HEK293 (cell line): ENCODE data around the gene SMIM14.

Experiments used
- CTCF ChIA-PET: fragments of 350-600 bp; formaldehyde crosslinking; extraction: SDS; loops from one replicate; lab custom pipeline; 2021; ENCODE audit warnings: antibody characterized with exemption; lab: Yijun Ruan, JAX
- POLR2A ChIA-PET: fragments of 300-600 bp; formaldehyde crosslinking; extraction: SDS; loops from one replicate; lab custom pipeline; 2020; ENCODE audit warnings: antibody characterized with exemption, inconsistent platforms; lab: Yijun Ruan, JAX
- H3K27ac ChIP-seq: fragments of 200-500 bp; sonication (Bioruptor generic); 2 replicates; pipeline ENCODE4 v1.5.1; 2014; ENCODE audit warnings: low read depth, low read length, control low read depth, inconsistent platforms; ENCODE audit errors: extremely low read depth
- H3K36me3 ChIP-seq, 2 experiments: fragments of 200-500 bp in 1 of 2; sonication (Bioruptor generic) in 1 of 2; 1 replicate in 1 of 2; 2 replicates in 1 of 2; pipeline ENCODE4 v1.5.1; 2014 to 2017; ENCODE audit warnings: inconsistent platforms in 2 of 2, low read length in 2 of 2; ENCODE audit not compliant: control insufficient read depth in 2 of 2, insufficient read depth in 1 of 2
- H3K4me1 ChIP-seq: fragments of 200-500 bp; sonication (Bioruptor generic); 2 replicates; pipeline ENCODE4 v1.5.1; 2014; ENCODE audit warnings: mild to moderate bottlenecking, low read length, inconsistent platforms; ENCODE audit not compliant: control insufficient read depth, insufficient read depth
- H3K4me3 ChIP-seq: 2 replicates; pipeline ENCODE4 v1.5.1; 2011; ENCODE audit warnings: low read depth, mild to moderate bottlenecking, control low read depth, low read length, moderate library complexity
- H3K9me3 ChIP-seq: fragments of 200-500 bp; sonication (Bioruptor generic); 2 replicates; pipeline ENCODE4 v1.5.1; 2014; ENCODE audit warnings: low read depth, low read length, inconsistent platforms; ENCODE audit not compliant: control insufficient read depth, insufficient read depth
- GFI1B ChIP-seq: fragments of 450-650 bp; formaldehyde crosslinking; IDR thresholded peaks from 2 replicates; pipeline ENCODE4 v1.5.1; 2016; ENCODE audit warnings: missing biosample characterization, missing genetic modification characterization
- GLI4 ChIP-seq: fragments of 450-650 bp; formaldehyde crosslinking; IDR thresholded peaks from 2 replicates; pipeline ENCODE4 v1.5.1; 2016; ENCODE audit warnings: missing biosample characterization, missing genetic modification characterization
- HOXA7 ChIP-seq: sonication (generic); formaldehyde crosslinking; IDR thresholded peaks from 2 replicates; pipeline ENCODE4 v1.8.1; 2022; ENCODE audit warnings: missing genetic modification reagents, borderline replicate concordance
- IKZF3 ChIP-seq: fragments of 450-650 bp; IDR thresholded peaks from 2 replicates; pipeline ENCODE4 v1.5.0; 2018; ENCODE audit warnings: missing biosample characterization, mild to moderate bottlenecking, missing genetic modification characterization, moderate library complexity
- REPIN1 ChIP-seq: fragments of 450-650 bp; formaldehyde crosslinking; IDR thresholded peaks from 2 replicates; pipeline ENCODE4 v1.5.1; 2017; ENCODE audit warnings: missing biosample characterization, missing genetic modification characterization, low read depth
- SCRT2 ChIP-seq: fragments of 450-650 bp; formaldehyde crosslinking; IDR thresholded peaks from 2 replicates; pipeline ENCODE4 v1.5.1; 2016; ENCODE audit warnings: missing biosample characterization, missing genetic modification characterization
- ZBTB8A ChIP-seq: fragments of 450-650 bp; formaldehyde crosslinking; IDR thresholded peaks from 2 replicates; pipeline ENCODE4 v1.5.1; 2016; ENCODE audit warnings: missing biosample characterization, missing genetic modification characterization
- ZNF335 ChIP-seq: fragments of 450-650 bp; formaldehyde crosslinking; conservative IDR thresholded peaks from 2 replicates; pipeline ENCODE4 v1.5.1; 2016; ENCODE audit warnings: missing biosample characterization, missing genetic modification characterization
- ZNF37A ChIP-seq: fragments of 450-650 bp; IDR thresholded peaks from 2 replicates; pipeline ENCODE4 v1.5.1; 2018; ENCODE audit warnings: missing biosample characterization, missing genetic modification characterization
- ZNF473 ChIP-seq: fragments of 450-650 bp; formaldehyde crosslinking; IDR thresholded peaks from 2 replicates; pipeline ENCODE4 v1.5.1; 2017; ENCODE audit warnings: missing biosample characterization, missing genetic modification characterization
- ZNF529 ChIP-seq: fragments of 450-650 bp; formaldehyde crosslinking; IDR thresholded peaks from 2 replicates; pipeline ENCODE4 v1.5.1; 2017; ENCODE audit warnings: missing genetic modification characterization, missing biosample characterization; ENCODE audit not compliant: insufficient replicate concordance
- ZNF544 ChIP-seq: fragments of 450-650 bp; formaldehyde crosslinking; IDR thresholded peaks from 2 replicates; pipeline ENCODE4 v1.5.0; 2017; ENCODE audit warnings: missing biosample characterization, missing genetic modification characterization
- ZNF596 ChIP-seq: fragments of 450-650 bp; IDR thresholded peaks from 2 replicates; pipeline ENCODE4 v1.5.0; 2018; ENCODE audit warnings: missing biosample characterization, mild to moderate bottlenecking, missing genetic modification characterization, moderate library complexity
- ZNF624 ChIP-seq: fragments of 450-650 bp; formaldehyde crosslinking; IDR thresholded peaks from 2 replicates; pipeline ENCODE4 v1.5.1; 2017; ENCODE audit warnings: missing biosample characterization, missing genetic modification characterization
- ZNF629 ChIP-seq: fragments of 450-650 bp; formaldehyde crosslinking; IDR thresholded peaks from 2 replicates; pipeline ENCODE4 v1.5.1; 2017; ENCODE audit warnings: missing biosample characterization, missing genetic modification characterization
- ZNF830 ChIP-seq: fragments of 450-650 bp; IDR thresholded peaks from 2 replicates; pipeline ENCODE4 v1.5.0; 2018; ENCODE audit warnings: missing biosample characterization, missing genetic modification characterization, low read depth, mild to moderate bottlenecking, moderate library complexity
- ZNF837 ChIP-seq: fragments of 450-650 bp; formaldehyde crosslinking; IDR thresholded peaks from 2 replicates; pipeline ENCODE4 v1.5.1; 2016; ENCODE audit warnings: missing biosample characterization, missing genetic modification characterization
- TF ChIP-seq, protein P1 (sequence below): fragments of 450-650 bp; formaldehyde crosslinking; IDR thresholded peaks from 2 replicates; pipeline ENCODE4 v1.5.1; 2017; ENCODE audit warnings: missing biosample characterization, missing genetic modification characterization
- TF ChIP-seq, protein P2 (sequence below): fragments of 450-650 bp; formaldehyde crosslinking; IDR thresholded peaks from 2 replicates; pipeline ENCODE4 v1.5.1; 2016; ENCODE audit warnings: missing biosample characterization, missing genetic modification characterization
- TF ChIP-seq, protein P3 (sequence below): fragments of 450-650 bp; formaldehyde crosslinking; IDR thresholded peaks from 2 replicates; pipeline ENCODE4 v1.5.1; 2016; ENCODE audit warnings: missing biosample characterization, missing genetic modification characterization
- TF ChIP-seq, protein P4 (sequence below): fragments of 450-650 bp; formaldehyde crosslinking; IDR thresholded peaks from 2 replicates; pipeline ENCODE4 v1.5.1; 2017; ENCODE audit warnings: missing biosample characterization, missing genetic modification characterization
- TF ChIP-seq, protein P5 (sequence below): fragments of 450-650 bp; formaldehyde crosslinking; IDR thresholded peaks from 2 replicates; pipeline ENCODE4 v1.5.1; 2017; ENCODE audit warnings: missing biosample characterization, missing genetic modification characterization
- TF ChIP-seq, protein P6 (sequence below): fragments of 450-650 bp; formaldehyde crosslinking; IDR thresholded peaks from 2 replicates; pipeline ENCODE4 v1.5.1; 2016; ENCODE audit warnings: missing biosample characterization, missing genetic modification characterization, low read depth
- TF ChIP-seq, protein P7 (sequence below): fragments of 450-650 bp; formaldehyde crosslinking; IDR thresholded peaks from 2 replicates; pipeline ENCODE4 v1.5.1; 2016; ENCODE audit warnings: missing biosample characterization, missing genetic modification characterization

Gene SMIM14

DNA sequence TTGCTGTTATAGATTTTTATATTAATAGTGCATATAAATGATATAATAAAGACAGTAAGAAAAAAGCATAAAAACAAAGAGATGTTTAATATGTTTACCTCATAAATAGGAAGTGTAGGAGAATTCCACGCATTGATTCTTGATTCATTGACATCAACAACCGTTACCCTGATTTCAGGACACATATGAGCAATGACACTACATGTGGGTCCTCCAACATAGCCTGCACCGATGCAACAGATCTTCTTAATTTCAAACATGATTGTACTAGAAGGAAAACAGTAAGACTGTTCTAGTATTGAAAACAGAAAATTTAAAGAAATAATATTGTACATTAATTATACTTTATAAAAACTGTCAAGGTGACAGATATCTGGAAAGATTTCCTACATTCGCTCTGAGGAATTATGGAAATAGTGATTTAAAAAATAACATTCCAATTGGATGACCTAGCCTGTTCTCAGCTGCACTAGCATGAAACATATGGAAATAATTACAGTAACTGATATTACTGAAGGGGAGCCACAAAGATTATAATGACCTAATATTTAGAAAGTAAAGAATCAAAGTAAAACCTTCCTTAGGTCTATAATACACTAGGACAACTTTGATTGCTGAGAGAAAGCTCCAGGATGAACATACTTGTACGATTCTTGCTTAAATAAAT is 117.3 kb downstream of the SMIM14 start:
- TF ChIP-seq, protein P1, sequence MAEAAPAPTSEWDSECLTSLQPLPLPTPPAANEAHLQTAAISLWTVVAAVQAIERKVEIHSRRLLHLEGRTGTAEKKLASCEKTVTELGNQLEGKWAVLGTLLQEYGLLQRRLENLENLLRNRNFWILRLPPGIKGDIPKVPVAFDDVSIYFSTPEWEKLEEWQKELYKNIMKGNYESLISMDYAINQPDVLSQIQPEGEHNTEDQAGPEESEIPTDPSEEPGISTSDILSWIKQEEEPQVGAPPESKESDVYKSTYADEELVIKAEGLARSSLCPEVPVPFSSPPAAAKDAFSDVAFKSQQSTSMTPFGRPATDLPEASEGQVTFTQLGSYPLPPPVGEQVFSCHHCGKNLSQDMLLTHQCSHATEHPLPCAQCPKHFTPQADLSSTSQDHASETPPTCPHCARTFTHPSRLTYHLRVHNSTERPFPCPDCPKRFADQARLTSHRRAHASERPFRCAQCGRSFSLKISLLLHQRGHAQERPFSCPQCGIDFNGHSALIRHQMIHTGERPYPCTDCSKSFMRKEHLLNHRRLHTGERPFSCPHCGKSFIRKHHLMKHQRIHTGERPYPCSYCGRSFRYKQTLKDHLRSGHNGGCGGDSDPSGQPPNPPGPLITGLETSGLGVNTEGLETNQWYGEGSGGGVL: no peak
- TF ChIP-seq ZNF529 (tag by site-specific recombination): no peak
- TF ChIP-seq, protein P2, sequence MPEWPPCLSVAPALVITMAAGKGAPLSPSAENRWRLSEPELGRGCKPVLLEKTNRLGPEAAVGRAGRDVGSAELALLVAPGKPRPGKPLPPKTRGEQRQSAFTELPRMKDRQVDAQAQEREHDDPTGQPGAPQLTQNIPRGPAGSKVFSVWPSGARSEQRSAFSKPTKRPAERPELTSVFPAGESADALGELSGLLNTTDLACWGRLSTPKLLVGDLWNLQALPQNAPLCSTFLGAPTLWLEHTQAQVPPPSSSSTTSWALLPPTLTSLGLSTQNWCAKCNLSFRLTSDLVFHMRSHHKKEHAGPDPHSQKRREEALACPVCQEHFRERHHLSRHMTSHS (tag by site-specific recombination): no peak
- TF ChIP-seq ZNF544 (tag by site-specific recombination): no peak
- TF ChIP-seq, protein P3, sequence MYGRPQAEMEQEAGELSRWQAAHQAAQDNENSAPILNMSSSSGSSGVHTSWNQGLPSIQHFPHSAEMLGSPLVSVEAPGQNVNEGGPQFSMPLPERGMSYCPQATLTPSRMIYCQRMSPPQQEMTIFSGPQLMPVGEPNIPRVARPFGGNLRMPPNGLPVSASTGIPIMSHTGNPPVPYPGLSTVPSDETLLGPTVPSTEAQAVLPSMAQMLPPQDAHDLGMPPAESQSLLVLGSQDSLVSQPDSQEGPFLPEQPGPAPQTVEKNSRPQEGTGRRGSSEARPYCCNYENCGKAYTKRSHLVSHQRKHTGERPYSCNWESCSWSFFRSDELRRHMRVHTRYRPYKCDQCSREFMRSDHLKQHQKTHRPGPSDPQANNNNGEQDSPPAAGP (tag by site-specific recombination): no peak
- TF ChIP-seq, protein P4, sequence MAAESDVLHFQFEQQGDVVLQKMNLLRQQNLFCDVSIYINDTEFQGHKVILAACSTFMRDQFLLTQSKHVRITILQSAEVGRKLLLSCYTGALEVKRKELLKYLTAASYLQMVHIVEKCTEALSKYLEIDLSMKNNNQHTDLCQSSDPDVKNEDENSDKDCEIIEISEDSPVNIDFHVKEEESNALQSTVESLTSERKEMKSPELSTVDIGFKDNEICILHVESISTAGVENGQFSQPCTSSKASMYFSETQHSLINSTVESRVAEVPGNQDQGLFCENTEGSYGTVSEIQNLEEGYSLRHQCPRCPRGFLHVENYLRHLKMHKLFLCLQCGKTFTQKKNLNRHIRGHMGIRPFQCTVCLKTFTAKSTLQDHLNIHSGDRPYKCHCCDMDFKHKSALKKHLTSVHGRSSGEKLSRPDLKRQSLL (tag by site-specific recombination): no peak
- TF ChIP-seq ZNF629 (tag by site-specific recombination): 0 out of 2 replicates have a peak, but pooled peaks have one; percentile 21
- TF ChIP-seq ZNF335 (tag by site-specific recombination): 0 out of 2 replicates have a peak, but pooled peaks have one; percentile 23
- no peak for TF ChIP-seq GFI1B
- no peak for TF ChIP-seq ZNF624
- TF ChIP-seq, protein P5, sequence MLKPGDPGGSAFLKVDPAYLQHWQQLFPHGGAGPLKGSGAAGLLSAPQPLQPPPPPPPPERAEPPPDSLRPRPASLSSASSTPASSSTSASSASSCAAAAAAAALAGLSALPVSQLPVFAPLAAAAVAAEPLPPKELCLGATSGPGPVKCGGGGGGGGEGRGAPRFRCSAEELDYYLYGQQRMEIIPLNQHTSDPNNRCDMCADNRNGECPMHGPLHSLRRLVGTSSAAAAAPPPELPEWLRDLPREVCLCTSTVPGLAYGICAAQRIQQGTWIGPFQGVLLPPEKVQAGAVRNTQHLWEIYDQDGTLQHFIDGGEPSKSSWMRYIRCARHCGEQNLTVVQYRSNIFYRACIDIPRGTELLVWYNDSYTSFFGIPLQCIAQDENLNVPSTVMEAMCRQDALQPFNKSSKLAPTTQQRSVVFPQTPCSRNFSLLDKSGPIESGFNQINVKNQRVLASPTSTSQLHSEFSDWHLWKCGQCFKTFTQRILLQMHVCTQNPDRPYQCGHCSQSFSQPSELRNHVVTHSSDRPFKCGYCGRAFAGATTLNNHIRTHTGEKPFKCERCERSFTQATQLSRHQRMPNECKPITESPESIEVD: peak; percentile 46; the same call in 1 of the 2 replicates
- no peak for TF ChIP-seq ZNF837 (tag by site-specific recombination)
- TF ChIP-seq ZNF596 (tag by site-specific recombination): no peak
- no peak for TF ChIP-seq REPIN1
- Histone ChIP-seq H3K4me1 (no peaks in the 10 kb centered on the region), H3K27ac (no peak overlapping the region), H3K9me3 (no peaks in the 10 kb centered on the region), H3K4me3 (no peak overlapping the region), H3K36me3 (peaks cover 0 to 8% of the 10 kb centered on the region in 2 experiments; a peak in 1 of 3 replicates)
- CTCF ChIA-PET: no interaction called here
- POLR2A ChIA-PET: no interaction called here

DNA sequence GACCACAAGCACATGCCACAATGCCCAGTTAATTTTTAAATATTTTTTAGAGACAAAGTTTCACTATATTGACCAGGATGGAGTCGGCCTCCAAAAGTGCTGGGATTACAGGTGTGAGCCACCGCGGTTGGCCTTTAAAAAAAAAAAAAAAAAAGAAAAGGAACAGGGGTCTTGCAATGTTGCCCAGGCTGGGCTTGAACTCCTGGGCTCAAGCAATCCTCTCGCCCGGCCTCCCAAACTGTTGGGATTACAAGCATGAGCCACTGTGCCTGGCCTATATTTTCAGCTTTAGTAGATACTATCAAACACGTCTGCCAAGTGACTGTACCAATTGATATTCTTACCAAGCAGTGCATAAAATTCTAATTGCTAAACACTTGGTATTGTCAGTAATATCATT is 120.2 kb downstream of the SMIM14 start:
- CTCF ChIA-PET: no interaction called here
- Histone ChIP-seq H3K4me3 (no peak overlapping the region), H3K36me3 (peaks cover 0 to 8% of the 10 kb centered on the region in 2 experiments; a peak in 1 of 3 replicates), H3K9me3 (no peaks in the 10 kb centered on the region), H3K27ac (no peak overlapping the region), H3K4me1 (no peaks in the 10 kb centered on the region)
- TF ChIP-seq ZBTB8A (tag by site-specific recombination) (no peak), ZNF37A (no peak), ZNF830 (tag by site-specific recombination) (no peak), GLI4 (tag by site-specific recombination) (no peak), ZNF473 (no peak), HOXA7 (CRISPR knock-in tag) (no peak), IKZF3 (tag by site-specific recombination) (no peak), SCRT2 (no peak)
- TF ChIP-seq, protein P6, sequence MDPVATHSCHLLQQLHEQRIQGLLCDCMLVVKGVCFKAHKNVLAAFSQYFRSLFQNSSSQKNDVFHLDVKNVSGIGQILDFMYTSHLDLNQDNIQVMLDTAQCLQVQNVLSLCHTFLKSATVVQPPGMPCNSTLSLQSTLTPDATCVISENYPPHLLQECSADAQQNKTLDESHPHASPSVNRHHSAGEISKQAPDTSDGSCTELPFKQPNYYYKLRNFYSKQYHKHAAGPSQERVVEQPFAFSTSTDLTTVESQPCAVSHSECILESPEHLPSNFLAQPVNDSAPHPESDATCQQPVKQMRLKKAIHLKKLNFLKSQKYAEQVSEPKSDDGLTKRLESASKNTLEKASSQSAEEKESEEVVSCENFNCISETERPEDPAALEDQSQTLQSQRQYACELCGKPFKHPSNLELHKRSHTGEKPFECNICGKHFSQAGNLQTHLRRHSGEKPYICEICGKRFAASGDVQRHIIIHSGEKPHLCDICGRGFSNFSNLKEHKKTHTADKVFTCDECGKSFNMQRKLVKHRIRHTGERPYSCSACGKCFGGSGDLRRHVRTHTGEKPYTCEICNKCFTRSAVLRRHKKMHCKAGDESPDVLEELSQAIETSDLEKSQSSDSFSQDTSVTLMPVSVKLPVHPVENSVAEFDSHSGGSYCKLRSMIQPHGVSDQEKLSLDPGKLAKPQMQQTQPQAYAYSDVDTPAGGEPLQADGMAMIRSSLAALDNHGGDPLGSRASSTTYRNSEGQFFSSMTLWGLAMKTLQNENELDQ (tag by site-specific recombination): no peak
- TF ChIP-seq, protein P7, sequence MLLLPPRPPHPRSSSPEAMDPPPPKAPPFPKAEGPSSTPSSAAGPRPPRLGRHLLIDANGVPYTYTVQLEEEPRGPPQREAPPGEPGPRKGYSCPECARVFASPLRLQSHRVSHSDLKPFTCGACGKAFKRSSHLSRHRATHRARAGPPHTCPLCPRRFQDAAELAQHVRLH (tag by site-specific recombination): no peak
- POLR2A ChIA-PET: no interaction called here
